GM18526 (cell line): Measurements from ENCODE around the gene LARP4B.

Experiments used
- POLR2A ChIP-seq: IDR thresholded peaks from 3 replicates; pipeline ENCODE4 v1.6.1; 2011; ENCODE audit not compliant: insufficient read length; ENCODE audit errors: extremely low read depth

Gene LARP4B

DNA sequence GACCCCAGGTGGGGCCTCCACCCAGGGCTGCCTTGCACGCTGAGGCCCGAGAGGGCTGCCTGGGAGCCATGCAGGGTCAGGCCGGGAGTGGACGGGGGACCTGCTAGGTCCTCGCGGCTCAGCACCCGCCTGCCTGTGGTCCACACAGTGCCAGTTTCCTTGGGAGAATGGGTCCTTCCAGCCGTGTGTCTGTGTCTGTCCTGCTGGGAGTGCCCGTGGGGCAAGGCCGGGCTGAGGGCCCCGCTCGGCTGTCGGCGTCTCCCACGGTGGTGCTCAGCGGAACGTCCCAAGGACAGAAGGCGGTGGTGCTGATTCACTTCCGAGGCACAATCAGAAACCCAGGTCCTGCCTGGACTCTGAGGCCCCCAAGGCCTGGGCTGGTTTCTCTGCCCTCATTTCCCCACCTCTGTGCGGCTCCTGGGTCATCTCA, 33.5 kb upstream of the LARP4B start:
- no peak for TF ChIP-seq POLR2A

DNA sequence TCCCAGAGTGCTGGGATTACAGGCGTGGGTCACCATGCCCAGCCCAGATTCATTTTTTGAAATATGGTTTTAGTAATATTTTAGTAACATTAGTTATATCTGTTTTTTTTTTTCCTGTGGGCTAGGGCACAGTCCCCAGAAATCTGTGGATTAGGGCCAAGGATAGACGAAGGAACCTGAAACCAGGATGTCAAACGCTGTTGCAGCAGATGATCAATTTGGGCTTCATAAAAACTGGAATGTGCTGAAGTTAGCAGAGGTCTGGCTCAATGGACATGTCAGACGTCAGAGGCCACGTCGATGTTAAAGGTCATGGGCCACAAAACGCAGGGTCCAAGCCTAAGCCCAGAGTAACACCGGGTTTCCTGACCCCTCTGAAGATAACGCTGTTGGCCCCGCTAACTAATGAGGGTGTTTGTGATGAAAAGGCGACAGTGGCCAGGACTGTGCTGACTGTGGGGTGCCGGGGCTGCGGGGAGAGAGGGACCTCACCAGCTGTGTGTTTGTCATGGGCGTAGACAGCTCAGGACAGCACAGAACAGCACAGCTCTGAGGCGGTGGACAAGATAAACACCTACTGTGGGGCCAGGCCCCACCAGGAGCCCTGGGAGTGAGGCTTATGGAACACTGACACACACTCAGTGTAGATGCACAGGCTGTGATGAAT, 32.9 kb upstream of the LARP4B start:
- no peak for TF ChIP-seq POLR2A

GRCh38 chr10:963655-964054, 32.1 kb upstream of the LARP4B start:
- TF ChIP-seq POLR2A, result no peak

GRCh38 chr10:963186-963585, 31.7 kb upstream of the LARP4B start:
- no peak for TF ChIP-seq POLR2A

DNA sequence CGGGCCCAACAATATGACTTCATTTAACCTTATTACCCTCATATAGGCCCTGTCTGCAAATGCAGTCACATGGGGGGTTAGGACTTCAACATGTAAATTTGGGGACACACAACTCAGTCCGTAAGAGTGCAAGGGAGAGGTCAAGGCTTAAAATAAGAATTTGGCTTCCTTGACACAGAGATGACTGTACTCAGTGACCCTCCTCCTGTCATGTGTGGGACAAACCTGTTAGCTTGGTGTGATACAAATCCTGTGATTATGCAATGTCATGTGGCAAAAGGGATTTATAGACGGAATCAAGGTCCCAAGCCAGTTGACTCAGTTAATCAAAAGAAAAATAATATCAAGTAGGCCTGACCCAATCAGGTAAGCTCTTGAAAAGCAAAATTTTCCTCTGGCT, 30.8 kb upstream of the LARP4B start:
- no peak for TF ChIP-seq POLR2A

DNA sequence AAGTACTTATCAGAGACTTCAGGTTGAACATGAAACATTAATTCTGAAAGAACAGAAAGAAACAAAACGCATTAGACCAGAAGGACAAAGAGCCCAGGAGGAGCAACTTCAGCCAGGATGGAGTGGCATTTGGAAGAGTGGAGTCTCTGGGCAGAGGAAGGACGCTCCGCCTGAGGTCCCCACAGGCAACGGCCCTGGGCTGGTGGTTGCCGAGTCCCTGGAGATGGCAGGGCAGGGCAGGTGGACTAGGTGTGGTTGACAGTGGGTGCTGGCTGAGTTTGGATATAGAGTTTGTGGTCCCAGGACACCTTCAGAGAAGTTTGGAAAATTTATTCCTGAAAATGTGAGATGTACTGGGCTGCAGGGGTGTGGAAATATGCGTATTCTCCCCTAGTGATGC, 27.4 kb upstream of the LARP4B start:
- no peak for TF ChIP-seq POLR2A

DNA sequence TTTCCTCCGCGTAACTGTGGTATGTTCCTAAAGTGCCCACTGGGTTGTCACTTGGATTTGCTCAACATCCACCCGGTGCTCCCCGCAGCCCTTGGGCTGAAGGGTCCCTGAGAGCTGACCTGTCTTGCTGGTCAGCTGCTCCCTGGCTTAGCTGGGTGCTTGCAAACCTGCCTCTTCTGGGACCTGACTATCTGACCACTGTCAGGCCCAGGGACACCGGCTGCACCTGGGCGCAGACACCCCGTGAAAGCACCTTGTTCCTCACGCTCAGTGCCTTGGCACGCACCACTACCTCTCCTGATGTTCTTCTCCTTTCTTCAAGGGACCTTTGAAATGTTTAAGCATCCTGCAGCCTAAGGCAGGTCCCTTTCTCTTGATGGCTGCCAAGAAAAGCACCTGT, 26.6 kb upstream of the LARP4B start:
- no peak for TF ChIP-seq POLR2A

- no peak for TF ChIP-seq POLR2A
These were observed 24.3 kb upstream of the LARP4B start for GRCh38 chr10:955820-956217.

DNA sequence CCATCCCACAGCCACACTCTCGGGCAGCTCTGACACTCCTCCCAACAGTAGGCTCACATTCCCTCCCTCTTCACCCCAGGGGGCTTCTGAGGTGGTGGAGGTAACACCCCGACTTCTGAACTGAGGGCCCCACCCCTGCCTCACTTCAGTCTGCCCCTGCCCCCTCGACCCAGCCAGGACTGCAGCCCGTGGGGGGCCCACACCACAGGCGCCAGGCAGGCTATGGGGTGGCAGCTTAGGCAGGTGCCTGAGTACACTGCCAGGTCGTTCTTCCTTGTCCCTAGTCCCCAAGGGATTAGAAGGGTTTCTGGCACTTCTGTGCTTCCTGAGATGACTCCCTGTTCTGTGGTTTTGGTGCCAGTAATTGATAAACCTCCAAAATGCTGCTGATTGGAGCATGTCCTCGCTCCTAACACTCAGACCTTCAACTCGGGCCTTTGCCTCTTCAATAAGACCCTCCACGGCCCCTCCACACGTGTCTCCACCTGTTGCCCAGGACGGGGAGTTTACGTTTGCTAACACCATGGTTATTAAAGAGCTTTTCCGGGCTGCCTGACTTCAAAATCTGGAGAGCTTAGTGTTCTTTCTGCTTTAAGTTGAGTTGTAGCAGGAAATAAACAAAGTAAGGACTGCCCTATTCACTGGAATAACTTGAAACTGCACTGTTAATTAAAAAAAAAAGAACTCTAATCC, 23.8 kb upstream of the LARP4B start:
- TF ChIP-seq POLR2A, result no peak

GRCh38 chr10:954396-954795, 22.9 kb upstream of the LARP4B start:
- no peak for TF ChIP-seq POLR2A

DNA sequence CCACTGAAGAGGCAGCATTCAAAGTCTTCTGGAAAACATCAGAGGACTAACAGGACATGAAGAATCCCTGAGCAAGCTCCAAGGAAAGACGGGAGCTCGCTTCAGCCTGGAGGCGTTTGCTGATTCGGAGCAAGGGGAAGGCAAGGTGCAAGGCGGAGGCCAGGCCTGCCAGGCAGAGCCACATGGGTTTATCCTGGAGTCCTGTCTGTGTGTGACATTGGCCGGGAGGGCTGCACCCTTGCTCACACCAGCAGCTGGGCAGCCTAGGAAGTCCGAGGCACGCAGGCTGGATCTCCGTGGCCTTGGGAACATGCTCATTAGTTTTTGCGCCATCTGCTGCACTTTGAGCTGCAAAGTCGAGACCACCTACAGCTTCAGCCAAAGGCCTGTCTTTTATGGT, 22.3 kb upstream of the LARP4B start:
- TF ChIP-seq POLR2A, result no peak

DNA sequence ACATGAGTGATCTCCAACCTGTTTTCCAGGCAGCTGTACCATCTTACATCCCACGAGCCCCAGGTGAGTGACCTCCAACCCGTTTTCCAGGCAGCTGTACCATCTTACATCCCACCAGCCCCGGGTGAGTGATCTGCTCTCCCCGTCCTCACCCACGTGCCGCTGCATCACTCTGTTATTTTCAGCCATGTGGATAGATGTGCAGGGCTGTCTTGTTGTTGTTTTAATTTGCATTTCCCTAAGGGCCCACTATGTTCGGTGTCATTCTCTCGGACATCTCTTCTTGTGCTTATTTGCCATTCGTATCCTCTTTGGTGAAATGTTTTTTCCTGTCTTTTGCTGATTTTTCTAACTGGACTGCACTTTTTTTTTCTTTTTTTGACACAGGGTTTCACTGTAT, 17.9 kb upstream of the LARP4B start:
- no peak for TF ChIP-seq POLR2A

DNA sequence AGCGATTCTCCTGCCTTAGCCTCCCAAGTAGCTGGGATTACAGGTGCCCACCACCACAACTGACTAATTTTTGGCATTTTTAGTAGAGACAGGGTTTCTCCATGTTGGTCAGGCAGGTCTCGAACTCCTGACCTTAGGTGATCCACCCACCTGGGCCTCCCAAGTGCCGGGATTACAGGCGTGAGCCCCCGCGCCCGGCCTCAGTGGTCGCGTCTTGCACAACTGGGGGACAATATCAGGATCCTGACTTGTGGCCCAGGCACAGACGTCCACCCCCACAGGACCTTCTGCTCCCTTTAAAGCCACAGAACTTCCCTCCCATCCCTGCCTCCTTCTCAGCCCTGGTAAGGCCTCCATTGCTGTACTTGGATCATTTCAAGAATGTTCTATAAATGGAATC, 16.8 kb upstream of the LARP4B start:
- no peak for TF ChIP-seq POLR2A

- no peak for TF ChIP-seq POLR2A
These were observed 16.4 kb upstream of the LARP4B start for GRCh38 chr10:947881-948280.

DNA sequence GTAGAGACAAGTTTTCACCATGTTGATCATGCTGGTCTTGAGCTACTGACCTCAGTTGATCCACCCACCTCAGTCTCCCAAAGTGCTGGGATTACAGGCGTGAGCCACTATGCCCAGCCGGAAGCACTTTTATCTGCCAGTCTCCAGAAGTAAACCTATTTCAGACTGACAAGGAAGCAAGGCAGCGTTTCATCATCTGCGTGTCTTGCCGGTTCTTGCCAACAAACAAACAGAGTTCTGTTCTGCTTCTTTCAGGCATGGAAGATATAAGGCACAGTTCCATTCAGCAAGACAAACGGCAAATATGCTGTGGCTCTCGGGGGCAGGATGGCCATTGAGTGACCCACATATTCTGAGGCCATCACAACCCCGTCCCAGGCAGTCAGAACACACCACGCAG, 15.5 kb upstream of the LARP4B start:
- TF ChIP-seq POLR2A, result no peak

- TF ChIP-seq POLR2A, result no peak
These were observed 14.3 kb upstream of the LARP4B start for GRCh38 chr10:945778-946177.
